ENCODE measurements around the gene LTC4S.

LTC4S gene

GRCh38 chr5:179812135-179812825 lies 18.5 kb downstream of the LTC4S start:
- DNase-seq: no peak

GRCh38 chr5:179812997-179813607 lies 19.3 kb downstream of the LTC4S start:
- DNase-seq: no peak

GRCh38 chr5:179814090-179814489 lies 20.3 kb downstream of the LTC4S start:
- DNase-seq: no peak

GRCh38 chr5:179815491-179816249 lies 21.9 kb downstream of the LTC4S start:
- no peak for DNase-seq

GRCh38 chr5:179816401-179816795 lies 22.6 kb downstream of the LTC4S start:
- no peak for DNase-seq

- DNase-seq: no peak
Measured at GRCh38 chr5:179816796-179817469, 23.1 kb downstream of the LTC4S start.

- no peak for DNase-seq
Measured at GRCh38 chr5:179817470-179817840, 23.7 kb downstream of the LTC4S start.

- no peak for DNase-seq
Measured at GRCh38 chr5:179817890-179818745, 24.3 kb downstream of the LTC4S start.

GRCh38 chr5:179818746-179819295 lies 25.0 kb downstream of the LTC4S start:
- peak; percentile 93 for DNase-seq

- DNase-seq: no peak
Measured at GRCh38 chr5:179819296-179820126, 25.7 kb downstream of the LTC4S start.

- no peak for DNase-seq
Measured at GRCh38 chr5:179820127-179820482, 26.3 kb downstream of the LTC4S start.

- DNase-seq: peak; percentile 89
Measured at GRCh38 chr5:179820483-179821297, 26.9 kb downstream of the LTC4S start, which contains the start of gene SQSTM1. SQSTM1 (plus strand) TSS chr5:179820905; CDS start chr5:179820937, 32 bp downstream.

- peak; percentile 92 for DNase-seq
Measured at GRCh38 chr5:179821298-179822058, 27.7 kb downstream of the LTC4S start.

GRCh38 chr5:179822059-179822432 lies 28.3 kb downstream of the LTC4S start:
- DNase-seq: no peak

GRCh38 chr5:179822444-179822990 lies 28.7 kb downstream of the LTC4S start:
- DNase-seq: no peak

- no peak for DNase-seq
Measured at GRCh38 chr5:179823937-179824744, 30.4 kb downstream of the LTC4S start.

- DNase-seq: no peak
Measured at GRCh38 chr5:179824745-179825112, 30.9 kb downstream of the LTC4S start.

- DNase-seq: no peak
Measured at GRCh38 chr5:179825655-179826182, 31.9 kb downstream of the LTC4S start.

All from CD4-positive, alpha-beta T cell treated with Interleukin-12 subunit alpha and Interleukin-12 subunit beta, for 1 hour (primary cell).